ENCODE data around the gene SLC9A2.

Gene SLC9A2, protein sequence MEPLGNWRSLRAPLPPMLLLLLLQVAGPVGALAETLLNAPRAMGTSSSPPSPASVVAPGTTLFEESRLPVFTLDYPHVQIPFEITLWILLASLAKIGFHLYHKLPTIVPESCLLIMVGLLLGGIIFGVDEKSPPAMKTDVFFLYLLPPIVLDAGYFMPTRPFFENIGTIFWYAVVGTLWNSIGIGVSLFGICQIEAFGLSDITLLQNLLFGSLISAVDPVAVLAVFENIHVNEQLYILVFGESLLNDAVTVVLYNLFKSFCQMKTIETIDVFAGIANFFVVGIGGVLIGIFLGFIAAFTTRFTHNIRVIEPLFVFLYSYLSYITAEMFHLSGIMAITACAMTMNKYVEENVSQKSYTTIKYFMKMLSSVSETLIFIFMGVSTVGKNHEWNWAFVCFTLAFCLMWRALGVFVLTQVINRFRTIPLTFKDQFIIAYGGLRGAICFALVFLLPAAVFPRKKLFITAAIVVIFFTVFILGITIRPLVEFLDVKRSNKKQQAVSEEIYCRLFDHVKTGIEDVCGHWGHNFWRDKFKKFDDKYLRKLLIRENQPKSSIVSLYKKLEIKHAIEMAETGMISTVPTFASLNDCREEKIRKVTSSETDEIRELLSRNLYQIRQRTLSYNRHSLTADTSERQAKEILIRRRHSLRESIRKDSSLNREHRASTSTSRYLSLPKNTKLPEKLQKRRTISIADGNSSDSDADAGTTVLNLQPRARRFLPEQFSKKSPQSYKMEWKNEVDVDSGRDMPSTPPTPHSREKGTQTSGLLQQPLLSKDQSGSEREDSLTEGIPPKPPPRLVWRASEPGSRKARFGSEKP

DNA sequence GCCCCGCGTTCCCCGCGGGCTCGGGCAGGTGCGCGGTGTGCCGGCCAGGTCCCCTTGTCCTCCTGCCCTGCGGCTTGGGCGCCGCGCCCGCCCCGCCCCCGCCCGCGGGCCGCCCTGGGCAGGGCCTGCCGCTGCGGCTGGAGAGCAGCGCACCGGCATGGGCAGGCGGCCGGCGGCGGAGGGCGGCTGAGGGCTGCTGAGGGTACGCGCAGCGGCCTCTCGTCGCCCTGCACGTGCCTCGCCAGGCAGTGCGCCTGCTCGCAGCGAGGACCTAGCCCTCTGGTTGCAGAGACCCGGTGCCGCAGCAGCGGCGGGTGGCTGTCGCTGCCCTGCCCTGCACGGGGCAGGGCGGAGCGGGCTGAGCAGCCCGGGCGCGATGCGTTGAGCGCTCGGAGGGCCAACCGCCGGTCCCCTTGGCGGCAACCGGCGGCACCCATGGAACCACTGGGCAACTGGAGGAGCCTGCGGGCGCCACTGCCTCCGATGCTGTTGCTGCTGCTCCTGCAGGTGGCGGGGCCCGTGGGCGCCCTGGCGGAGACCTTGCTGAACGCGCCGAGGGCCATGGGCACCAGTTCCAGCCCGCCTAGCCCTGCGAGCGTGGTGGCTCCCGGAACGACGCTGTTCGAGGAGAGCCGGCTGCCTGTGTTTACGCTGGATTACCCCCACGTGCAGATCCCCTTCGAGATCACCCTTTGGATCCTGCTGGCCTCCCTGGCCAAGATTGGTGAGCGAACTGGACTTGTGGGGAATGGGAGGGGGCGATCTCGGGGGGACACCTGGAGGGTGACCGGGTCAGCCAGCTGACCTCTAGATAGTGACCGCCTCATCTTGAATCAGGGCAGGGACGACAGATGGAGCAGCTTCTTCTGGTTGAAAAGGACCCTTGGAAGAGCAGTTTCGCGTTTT is at the start of gene SLC9A2:
Gene SLC9A2, plus strand, starts transcription at position 140 of the 906 bp plus-strand sequence. Its CDS starts 296 bp downstream, at position 436.
- no peak for DNase-seq

DNA sequence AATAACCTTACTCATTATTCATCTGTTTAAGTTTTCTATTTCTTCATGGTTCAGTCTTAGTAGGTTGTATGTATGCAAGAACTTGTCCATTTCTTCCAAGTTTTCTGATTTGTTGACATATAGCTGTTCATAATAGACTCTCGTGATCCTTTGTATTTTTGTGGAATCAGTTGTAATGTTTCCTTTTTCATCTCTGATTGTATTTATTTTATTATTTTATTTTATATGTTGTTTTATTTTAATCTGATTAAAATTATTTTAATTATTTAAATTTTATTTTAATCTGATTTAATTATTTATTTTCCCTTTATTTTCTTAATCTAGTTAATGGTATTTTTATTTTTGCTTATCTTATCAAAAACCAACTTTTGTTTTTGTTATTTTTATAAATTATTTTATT is 43.5 kb upstream of the SLC9A2 start:
- DNase-seq = no peak

DNA sequence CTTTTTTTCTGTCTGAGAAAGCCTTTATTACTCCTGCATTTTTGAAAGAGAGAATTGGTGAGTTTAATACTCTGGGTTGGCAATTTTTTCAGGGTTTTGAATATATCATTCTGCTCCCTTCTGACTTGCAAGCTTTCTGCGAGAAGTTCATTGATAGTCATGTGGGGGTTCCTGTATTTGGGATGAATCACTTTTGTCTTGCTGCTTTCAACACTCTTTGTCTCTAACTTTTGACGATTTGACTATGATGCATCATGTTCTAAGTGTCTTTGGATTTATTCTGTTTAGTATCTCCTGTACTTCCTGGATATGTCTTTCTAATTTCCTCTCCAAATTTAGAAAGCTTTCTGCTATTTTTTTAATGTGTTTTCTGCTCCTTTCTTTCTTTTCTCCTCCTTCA is 41.0 kb upstream of the SLC9A2 start:
- no peak for DNase-seq

DNA sequence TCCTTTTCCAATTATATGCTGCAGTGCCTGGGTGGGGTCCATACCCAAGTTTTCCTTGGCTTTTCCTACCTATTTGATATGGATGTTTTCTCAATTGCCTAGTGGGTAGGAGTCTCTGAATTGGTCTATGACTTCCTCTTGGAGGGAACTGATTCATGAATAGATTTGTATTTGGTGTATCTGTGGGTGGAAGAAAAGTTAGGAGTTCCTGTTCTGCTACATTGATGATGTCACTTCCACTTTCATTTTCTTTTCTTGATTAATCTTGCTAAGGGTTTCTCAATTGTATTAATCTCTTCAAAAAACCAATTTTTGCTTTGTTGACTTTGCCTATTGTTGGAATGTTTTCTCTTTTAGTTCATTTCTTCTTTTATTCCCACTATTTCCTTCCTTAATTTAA is 37.4 kb upstream of the SLC9A2 start:
- DNase-seq = no peak

DNA sequence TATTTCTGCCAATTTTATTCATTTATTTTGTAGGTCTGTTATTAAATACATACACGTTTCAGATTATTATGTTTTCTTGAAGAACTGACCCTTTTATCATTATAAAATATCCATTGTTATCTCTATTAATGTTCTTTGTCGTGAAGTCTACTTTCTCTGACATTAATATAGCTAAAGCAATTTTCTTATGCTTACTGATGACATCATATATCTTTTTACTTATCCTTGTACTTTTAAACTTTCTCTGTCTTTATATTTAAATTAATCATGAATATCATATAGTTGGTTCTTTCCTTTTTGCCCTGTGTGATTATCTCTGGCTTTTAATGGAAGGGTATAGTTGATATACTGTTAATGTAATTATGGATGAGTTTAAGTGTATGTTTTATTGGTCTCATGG is 36.5 kb upstream of the SLC9A2 start:
- no peak for DNase-seq

DNA sequence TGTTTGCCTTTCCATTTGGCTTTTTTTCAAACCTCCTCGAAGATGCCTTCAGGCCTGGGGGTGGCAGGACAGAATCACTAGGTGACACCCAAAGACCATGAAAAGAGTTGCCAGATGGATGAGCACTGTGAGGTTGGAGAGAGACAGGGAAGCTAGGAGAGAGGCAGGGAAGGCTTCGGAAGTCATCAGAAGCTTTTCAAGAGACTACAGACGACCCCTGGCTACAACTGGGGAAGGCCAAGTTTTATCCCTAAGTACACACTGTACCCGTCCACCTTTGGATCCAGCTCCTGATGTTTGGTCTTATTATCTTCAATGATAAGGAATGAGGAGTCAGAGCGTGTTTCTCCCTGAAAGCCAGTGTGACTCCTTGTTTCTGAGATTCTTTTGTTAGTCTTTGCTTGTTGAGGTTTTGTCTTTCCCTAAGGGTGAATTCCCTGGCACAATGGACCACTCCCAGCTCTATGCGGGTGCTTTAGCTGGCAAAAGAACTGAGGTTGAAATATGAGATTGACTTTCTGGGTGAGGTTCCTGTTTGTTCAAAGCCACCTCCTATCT is 33.4 kb upstream of the SLC9A2 start:
- DNase-seq = no peak

DNA sequence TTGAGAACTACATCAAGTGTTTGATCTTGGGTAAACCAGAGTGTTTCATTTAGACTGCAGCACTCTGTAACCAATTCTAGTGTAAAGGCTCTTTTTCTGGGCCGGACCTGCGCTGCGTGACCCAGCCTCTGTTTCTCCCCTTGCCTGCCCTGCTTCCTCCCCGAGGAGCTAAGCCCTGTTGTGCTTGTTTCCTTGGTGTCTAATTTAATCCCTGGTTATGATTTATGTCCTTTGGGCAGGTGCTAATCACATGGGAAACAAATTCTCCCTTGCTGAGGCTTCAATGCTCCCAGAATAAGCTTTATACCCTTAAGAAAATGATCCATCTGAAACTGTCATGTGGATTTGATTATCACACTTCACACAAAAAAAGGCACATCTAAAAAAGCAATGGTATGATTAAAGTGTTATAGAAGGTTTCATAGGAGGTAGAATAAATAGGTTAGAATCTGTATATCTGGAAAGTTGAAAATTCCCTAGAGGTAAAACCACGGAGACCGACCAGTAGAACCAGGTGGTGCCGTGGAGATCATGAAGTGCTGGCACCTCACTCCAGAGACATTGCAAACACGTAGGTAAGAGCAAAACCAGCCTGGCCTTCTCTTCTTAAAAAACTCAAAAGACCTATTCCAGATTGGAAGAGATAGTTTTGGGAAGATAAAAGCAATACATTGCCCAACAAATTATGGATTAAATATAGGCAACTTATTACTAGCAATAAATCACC is 31.0 kb upstream of the SLC9A2 start:
- no peak for DNase-seq

DNA sequence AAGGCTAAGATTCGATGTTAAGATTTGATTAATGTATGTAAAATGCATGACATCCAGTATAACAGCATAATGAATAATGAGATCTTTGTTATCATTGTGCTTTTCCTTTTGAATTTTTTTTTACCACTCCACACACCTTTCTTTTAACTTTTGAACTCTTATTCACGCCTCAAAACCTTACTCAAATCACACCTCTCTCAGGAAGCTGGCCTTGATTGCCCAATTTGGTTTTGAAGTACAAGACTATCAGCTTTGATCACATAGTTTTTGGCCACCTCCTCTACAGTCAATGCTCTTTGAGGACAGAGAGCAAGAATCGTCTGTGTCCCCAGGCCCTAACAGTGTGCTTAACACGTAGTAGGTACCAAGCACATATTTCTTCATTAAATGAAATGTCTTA is 29.9 kb upstream of the SLC9A2 start:
- no peak for DNase-seq

DNA sequence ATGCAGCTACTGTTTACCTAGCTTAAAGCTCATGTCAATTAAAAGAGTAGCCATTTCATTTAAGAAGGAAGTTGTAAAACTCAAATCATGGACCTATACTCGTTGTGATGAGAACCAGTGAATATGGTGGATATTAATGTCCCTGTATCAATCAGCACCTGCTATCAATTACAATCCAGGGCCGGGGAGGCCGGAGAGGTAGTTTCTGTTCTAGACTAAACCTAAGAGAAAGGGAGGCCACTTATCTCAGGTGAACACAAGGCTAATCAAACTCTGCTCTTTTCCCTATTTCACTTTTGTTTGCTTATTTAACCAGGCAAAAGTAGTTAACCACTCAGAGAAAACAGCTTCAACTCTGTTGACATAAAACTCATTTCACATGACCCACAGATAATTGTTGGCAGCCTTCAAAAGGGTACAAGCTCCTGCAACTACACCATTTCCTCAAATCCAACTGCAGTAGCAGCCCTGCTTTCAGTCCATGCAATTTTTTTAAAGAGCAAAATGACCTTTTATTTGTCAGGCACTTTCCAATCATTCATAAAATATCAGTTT is 27.8 kb upstream of the SLC9A2 start:
- DNase-seq = no peak

DNA sequence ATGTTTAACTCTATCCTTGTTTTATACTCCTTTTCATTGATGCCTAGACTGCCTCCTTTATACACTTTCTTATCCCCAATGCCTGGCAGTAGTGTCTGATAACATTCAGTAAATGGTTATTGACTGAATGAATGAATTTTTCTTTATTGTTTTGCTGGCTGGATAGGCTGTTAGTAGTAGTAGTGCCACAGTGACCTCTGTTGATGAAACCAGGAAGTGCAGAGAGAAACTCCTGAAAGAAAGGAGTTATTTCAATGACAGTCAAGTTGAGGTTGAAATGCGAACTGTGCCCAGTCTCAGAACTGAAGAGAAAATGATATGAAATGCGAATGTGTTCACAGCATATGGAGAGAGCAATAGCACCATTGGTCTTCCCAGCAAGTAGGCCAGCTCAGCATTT is 26.8 kb upstream of the SLC9A2 start:
- DNase-seq = peak; percentile 21

DNA sequence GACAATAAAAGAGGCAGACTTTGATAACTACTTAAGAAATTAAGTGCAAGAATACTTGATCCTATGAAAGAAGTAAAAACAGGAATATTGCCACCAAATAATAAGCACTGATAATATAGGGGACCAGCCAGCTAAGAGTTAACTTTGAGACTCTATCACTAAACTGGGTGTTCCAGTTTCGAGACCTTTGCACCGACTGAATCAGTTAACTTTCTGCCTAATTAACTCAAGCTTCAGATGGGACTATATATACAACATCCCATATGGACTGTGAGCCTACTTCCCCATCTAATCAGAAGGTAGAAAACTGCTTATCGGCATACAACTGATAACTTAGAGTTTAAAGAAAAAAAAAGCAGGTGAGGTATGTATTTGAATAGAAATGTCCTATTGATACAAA is 25.8 kb upstream of the SLC9A2 start:
- no peak for DNase-seq

DNA sequence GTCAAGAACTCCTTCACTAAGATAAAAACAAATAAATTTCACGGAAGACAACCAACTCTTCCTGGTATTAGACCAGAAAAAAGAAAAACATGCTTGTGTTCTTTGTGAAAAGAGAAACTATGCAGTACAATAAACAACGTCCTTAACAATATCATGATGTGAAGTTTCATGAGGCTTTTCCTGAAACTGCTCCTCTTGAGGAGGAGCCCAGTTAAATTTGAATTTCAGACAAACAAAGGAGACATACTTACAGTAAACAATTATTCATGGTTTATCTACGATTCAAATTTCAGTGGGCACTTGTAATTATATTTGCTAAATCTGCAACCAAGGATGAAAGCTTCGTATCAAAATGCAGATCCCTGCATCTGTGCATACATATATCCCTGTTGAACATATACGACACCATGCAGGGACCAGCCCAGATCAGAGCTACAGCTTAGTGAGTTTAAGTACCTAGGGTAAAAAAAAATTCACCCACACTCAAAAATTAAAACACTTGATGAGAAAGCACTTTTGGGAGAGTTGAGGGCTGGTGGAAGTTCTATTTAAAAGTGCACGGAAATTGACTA is 24.8 kb upstream of the SLC9A2 start:
- DNase-seq = no peak

DNA sequence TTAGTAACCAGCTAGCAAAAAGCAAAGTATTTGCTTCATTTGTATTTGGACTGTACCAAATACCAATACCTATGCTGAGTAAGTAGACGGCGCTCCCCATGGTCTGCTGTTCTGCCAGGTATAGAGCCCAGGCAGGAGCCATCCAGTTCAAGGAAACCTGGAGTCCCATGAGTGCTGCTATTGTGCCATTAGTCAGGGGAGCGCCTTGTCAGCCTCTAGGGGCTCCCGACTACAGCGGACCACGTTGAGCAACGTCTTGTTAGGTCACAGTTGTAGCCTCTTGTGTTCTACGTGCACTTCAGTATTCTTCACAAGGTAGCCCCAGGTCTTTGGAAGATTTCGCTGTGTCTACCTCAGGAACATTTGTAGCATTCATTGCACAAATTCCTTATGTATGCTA is 21.6 kb upstream of the SLC9A2 start:
- no peak for DNase-seq

DNA sequence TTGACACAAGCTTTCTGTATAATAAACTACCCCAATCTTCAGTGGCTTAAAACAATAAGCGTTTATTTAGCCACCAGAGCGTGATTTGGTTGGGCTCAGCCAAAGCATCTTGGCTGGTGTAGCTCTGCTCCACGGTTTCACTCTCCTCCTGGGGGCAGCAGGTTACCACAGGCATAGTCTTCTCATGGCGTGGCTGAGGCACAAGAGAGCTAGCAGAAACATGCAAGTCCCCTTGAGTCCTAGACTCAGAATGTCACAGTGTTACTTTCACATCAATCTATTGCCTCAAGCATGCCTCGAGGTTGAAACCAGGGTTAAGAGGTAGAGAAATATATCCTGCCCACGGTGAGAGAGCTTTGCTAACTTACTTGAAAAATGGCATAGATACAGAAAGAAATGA is 19.9 kb upstream of the SLC9A2 start:
- no peak for DNase-seq

DNA sequence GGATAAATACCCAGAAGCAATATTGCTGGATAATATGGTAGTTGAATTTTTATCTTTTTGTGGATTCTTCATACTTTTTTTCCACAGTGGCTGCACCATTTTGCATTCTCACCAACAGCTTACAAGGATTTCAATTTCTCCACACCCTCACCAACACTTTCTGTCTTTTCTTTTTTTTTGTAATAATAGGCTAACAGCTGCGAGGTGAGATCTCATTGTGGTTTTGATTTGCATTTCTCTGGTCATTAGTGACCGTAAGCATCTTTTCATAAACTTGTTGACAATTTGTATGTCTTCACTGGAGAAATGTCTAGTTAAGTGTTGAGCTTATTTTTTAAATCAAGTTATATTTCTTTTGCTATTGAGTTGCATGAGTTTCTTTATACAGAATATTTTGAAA is 17.6 kb upstream of the SLC9A2 start:
- no peak for DNase-seq

DNA sequence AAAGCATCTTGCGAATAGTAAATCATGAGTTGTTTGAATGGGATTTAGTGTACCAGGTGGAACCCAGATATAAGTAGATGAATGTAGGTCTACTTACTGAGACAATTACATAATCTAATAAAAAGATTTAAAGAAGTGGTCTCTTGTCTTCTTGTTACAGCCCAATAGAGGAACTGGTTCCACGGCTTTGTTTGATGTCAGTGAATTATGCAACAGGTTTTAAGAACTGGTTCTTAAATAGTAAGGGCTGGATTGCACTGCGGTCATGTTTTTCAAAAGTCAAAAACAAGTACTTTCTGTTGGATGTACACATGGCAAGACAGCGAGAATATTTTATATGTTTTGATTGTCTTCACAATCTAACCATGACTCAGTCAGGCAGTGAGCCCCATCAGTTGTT is 15.4 kb upstream of the SLC9A2 start:
- no peak for DNase-seq

DNA sequence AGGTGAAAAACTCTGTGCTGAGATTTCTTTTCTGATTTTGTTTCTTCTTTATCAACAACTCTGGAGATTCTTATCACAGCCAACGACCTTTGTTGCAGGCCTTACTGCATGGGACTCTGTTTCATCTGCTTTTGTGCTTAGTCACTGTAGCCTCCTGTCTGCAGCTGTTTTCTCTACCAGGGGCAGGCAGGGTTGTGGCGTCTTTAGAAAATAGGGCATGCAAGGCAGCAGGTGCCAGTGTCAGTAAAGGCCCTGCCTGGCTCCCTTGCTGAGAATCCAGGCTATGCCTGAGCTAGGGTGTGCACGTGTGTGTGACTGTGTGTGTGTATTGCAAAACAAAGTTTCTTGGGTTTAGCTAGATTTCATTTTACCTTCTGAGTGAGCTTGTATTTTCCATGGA is 14.6 kb upstream of the SLC9A2 start:
- no peak for DNase-seq

DNA sequence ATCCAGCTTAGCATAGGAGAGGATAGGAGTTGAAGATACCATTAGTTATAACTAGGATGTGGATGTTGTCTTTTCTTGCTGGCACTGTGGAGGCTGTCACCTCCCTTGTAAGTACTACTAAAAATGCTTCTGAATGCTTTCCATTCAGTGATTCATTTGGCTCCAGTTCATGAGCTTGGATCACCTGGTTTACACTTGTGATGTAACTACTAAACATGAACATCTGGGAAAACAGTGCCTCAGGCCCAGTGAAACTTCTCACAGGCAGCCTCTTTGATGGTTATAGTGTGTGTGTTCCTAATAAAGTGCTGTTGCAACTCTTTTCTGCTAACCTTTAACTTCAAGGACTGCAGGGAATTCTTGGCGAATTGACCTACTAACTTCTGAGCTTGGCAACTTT is 13.0 kb upstream of the SLC9A2 start:
- no peak for DNase-seq

DNA sequence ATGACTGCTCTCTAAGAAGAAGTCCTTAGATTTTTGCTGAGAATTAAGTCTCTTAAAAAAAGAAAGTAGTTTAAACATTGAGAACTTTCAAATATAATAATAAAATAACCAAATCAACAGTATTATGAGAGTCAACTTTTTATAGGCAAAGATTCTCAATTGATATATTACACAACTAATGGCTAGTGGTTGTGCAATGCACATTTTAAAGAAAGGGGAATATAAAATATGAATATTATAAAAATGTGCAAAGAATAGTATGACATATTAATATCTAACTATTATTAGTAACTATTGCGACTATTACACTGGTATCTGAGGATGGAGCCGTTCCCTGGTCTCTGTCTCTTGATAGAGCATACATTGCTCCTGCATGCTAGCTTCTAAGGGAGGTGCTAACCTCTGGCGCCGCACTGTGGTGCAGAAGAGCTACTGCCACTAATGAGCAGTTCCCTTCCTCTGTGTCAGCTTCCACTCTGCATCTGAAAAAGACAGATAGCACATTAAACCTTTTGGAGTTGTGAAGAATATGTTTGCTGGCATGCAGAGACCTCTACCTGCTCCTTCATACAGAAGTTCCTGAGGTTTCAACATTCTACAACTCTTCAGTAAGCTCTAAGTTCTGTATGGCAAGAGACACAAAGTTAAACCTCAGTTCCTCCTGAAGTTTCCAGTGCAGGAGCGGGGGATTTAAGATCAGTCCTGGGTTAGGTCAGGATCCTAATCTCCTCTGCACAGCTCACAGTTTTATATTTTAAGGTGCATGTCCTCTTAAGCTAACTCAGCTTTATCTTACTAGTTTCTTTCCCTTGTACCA is 3.5 kb upstream of the SLC9A2 start:
- DNase-seq = peak; percentile 33
